Endometrial microvascular endothelial cells (primary cell): ENCODE measurements around the gene RGPD6. TPM values are rescaled to one million over a fixed set of nuclear protein-coding genes. Genes with fewer than 3 reads are reported as not detected.
"Not testable (repeated sequence)": the region's sequence is repeated elsewhere in the genome, so short reads cannot be mapped to it uniquely, and the experiment has no call there.

Experiments
- in situ Hi-C: cut with HindIII; loops from 2 replicates; pipeline ENCODE4 v1.10.0; 2017; ENCODE audit warnings: low sequenced_read_pairs, low pct_unique_long_range_greater_than_20kb; ENCODE audit errors: inconsistent ontology term
- total RNA-seq: library from RNA; depleted of rRNA; stranded (reverse); fragments of >200 nt; gene quantifications from one replicate; pipeline ENCODE4 v1.2.3, GENCODE V29; 2015; ENCODE audit errors: inconsistent ontology term

RGPD6 gene
- 19.9 TPM for total RNA-seq

GRCh38 chr2:110576763-110577416 lies at the start of gene RGPD6:
TSS of gene RGPD6 (minus strand) at chr2:110577222. CDS start at chr2:110577024, 198 bp downstream.
- in situ Hi-C loops, result not testable (repeated sequence)

- in situ Hi-C loops, result not testable (repeated sequence)
These were observed 42.4 kb upstream of the RGPD6 start for GRCh38 chr2:110619326-110619939.

GRCh38 chr2:110613927-110614326 lies 36.9 kb upstream of the RGPD6 start:
- in situ Hi-C loops, result not testable (repeated sequence)

- in situ Hi-C loops, result not testable (repeated sequence)
These were observed 33.7 kb upstream of the RGPD6 start for GRCh38 chr2:110610613-110611250.

GRCh38 chr2:110609843-110610612 lies 33.0 kb upstream of the RGPD6 start:
- in situ Hi-C loops, result not testable (repeated sequence)

- in situ Hi-C loops, result not testable (repeated sequence)
These were observed 31.9 kb upstream of the RGPD6 start for GRCh38 chr2:110608788-110609502.

- in situ Hi-C loops, result not testable (repeated sequence)
These were observed 28.0 kb upstream of the RGPD6 start for GRCh38 chr2:110605057-110605456.

GRCh38 chr2:110603917-110604591 lies 27.0 kb upstream of the RGPD6 start:
- in situ Hi-C loops, result not testable (repeated sequence)

GRCh38 chr2:110602139-110602538 lies 25.1 kb upstream of the RGPD6 start:
- in situ Hi-C loops, result not testable (repeated sequence)

- in situ Hi-C loops, result not testable (repeated sequence)
These were observed 15.0 kb upstream of the RGPD6 start for GRCh38 chr2:110591973-110592372.

- in situ Hi-C loops, result not testable (repeated sequence)
These were observed 12.8 kb upstream of the RGPD6 start for GRCh38 chr2:110589677-110590330.

- in situ Hi-C loops, result not testable (repeated sequence)
These were observed 11.5 kb upstream of the RGPD6 start for GRCh38 chr2:110588520-110588919.

GRCh38 chr2:110579216-110579965 lies 2.4 kb upstream of the RGPD6 start:
- in situ Hi-C loops, result not testable (repeated sequence)

GRCh38 chr2:110578429-110578828 lies 1.4 kb upstream of the RGPD6 start:
- in situ Hi-C loops, result not testable (repeated sequence)

GRCh38 chr2:110499755-110500377 lies 77.2 kb downstream of the RGPD6 start:
- in situ Hi-C loops, result not testable (repeated sequence)

- in situ Hi-C loops, result not testable (repeated sequence)
These were observed 81.0 kb downstream of the RGPD6 start for GRCh38 chr2:110496027-110496426.

- in situ Hi-C loops, result not testable (repeated sequence)
These were observed 82.5 kb downstream of the RGPD6 start for GRCh38 chr2:110494488-110494887.
